RWPE1 (cell line): Measurements from ENCODE around the gene TMC1.
A peak's percentile ranks its signal among the peaks of the same experiment; 100 is the strongest.

Source experiments
- CTCF ChIA-PET: fragments of 350-600 bp; sonication (Branson Sonifier 250); formaldehyde crosslinking; extraction: SDS; loops from one replicate; lab custom pipeline; 2021; lab: Yijun Ruan, JAX
- POLR2A ChIA-PET: fragments of 400-600 bp; formaldehyde crosslinking; extraction: SDS; loops from one replicate; lab custom pipeline; 2020; ENCODE audit warnings: antibody characterized with exemption; ENCODE audit not compliant: low non-redundant PET; lab: Yijun Ruan, JAX
- DNase-seq: peaks from one replicate; pipeline ENCODE4 v3.0.0; 2012; ENCODE audit warnings: low spot score
- H3K27ac ChIP-seq: fragments of 450-650 bp; 2 replicates; pipeline ENCODE4 v1.5.1; 2017
- CTCF ChIP-seq: fragments of 450-650 bp; conservative IDR thresholded peaks from 2 replicates; pipeline ENCODE4 v1.5.1; 2017; ENCODE audit warnings: low read depth, mild to moderate bottlenecking

The TMC1 gene

GRCh38 chr9:72579190-72579589 is 57.8 kb downstream of the TMC1 start:
- TF ChIP-seq CTCF, result no peak
- ChIA-PET POLR2A (no interaction called here), CTCF (interaction anchor here (0.7 kb wide), 1 partner anchor 1105 kb away, joined by 4 read pairs; no protein-coding TSS in a partner anchor)
- H3K27ac ChIP-seq, result peak overlapping the region; percentile 59
- peak; percentile 94 for DNase-seq

GRCh38 chr9:72579880-72580550 is 58.6 kb downstream of the TMC1 start:
- H3K27ac ChIP-seq, result no peak overlapping the region
- ChIA-PET CTCF (no interaction called here), POLR2A (no interaction called here)
- no peak for DNase-seq
- no peak for TF ChIP-seq CTCF

- POLR2A ChIA-PET, result no interaction called here
Measured at GRCh38 chr9:72581694-72582093, 60.3 kb downstream of the TMC1 start.

GRCh38 chr9:72583370-72583769 is 62.0 kb downstream of the TMC1 start:
- DNase-seq, result no peak
- ChIA-PET POLR2A (interaction anchor here (0.8 kb wide), 1 partner anchor 159 kb away, joined by 3 read pairs; no protein-coding TSS in a partner anchor), CTCF (interaction anchor here (0.6 to 0.7 kb wide), 2 partner anchors 656 to 817 kb away, joined by 3 read pairs; no protein-coding TSS in a partner anchor)
- TF ChIP-seq CTCF, result no peak
- H3K27ac ChIP-seq, result no peak overlapping the region

More at GRCh38 chr9:72581694-72582093, 60.3 kb downstream of the TMC1 start:
- CTCF ChIA-PET, result interaction anchor here (1.2 kb wide), 1 partner anchor 310 kb away, joined by 3 read pairs; no protein-coding TSS in a partner anchor
- TF ChIP-seq CTCF, result no peak
- no peak for DNase-seq
- H3K27ac ChIP-seq, result no peak overlapping the region

GRCh38 chr9:72586388-72587130 is 65.2 kb downstream of the TMC1 start:
- POLR2A ChIA-PET, result no interaction called here
- CTCF ChIA-PET, result interaction anchor here (1.0 kb wide), 1 partner anchor 306 kb away, joined by 3 read pairs; no protein-coding TSS in a partner anchor
- peak; percentile 35; the same call in 1 of the 2 replicates for TF ChIP-seq CTCF
- peak overlapping the region; percentile 59 for H3K27ac ChIP-seq
- peak; percentile 85 for DNase-seq

GRCh38 chr9:72588336-72588735 is 66.9 kb downstream of the TMC1 start:
- ChIA-PET CTCF (interaction anchor here (0.6 kb wide), 1 partner anchor 664 kb away, joined by 5 read pairs; no protein-coding TSS in a partner anchor), POLR2A (no interaction called here)
- H3K27ac ChIP-seq, result peak overlapping the region; percentile 60
- DNase-seq, result no peak
- no peak for TF ChIP-seq CTCF
